H7 (cell line): Measurements from ENCODE around the gene FRMD4A. TPM values are rescaled to one million over a fixed set of nuclear protein-coding genes. Genes with fewer than 3 reads are reported as not detected.
"Not testable (repeated sequence)": the region's sequence is repeated elsewhere in the genome, so short reads cannot be mapped to it uniquely, and the experiment has no call there.

Experiments used
- DNase-seq: peaks from one replicate; pipeline ENCODE4 v3.0.0; 2012
- H3K27me3 ChIP-seq: 2 replicates; pipeline ENCODE4 v1.6.0; 2011; ENCODE audit warnings: mild to moderate bottlenecking, low read length; ENCODE audit not compliant: control insufficient read depth, insufficient read depth
- H3K36me3 ChIP-seq: replicated peaks from 2 replicates; pipeline ENCODE4 v1.5.1; 2011; ENCODE audit warnings: low read length; ENCODE audit not compliant: control insufficient read depth, insufficient read depth
- H3K4me3 ChIP-seq: 2 replicates; pipeline ENCODE4 v1.5.1; 2011; ENCODE audit warnings: low read depth, mild to moderate bottlenecking, control low read depth, low read length, moderate library complexity; ENCODE audit not compliant: insufficient read depth
- total RNA-seq: library from RNA; depleted of rRNA; stranded (reverse); fragments of >200 nt; shearing (Covaris generic); gene quantifications from 2 replicates; pipeline ENCODE4 v1.2.3, GENCODE V29; 2014

FRMD4A gene
- total RNA-seq, 1 experiment from 2014 or later: 10.8 TPM

DNA sequence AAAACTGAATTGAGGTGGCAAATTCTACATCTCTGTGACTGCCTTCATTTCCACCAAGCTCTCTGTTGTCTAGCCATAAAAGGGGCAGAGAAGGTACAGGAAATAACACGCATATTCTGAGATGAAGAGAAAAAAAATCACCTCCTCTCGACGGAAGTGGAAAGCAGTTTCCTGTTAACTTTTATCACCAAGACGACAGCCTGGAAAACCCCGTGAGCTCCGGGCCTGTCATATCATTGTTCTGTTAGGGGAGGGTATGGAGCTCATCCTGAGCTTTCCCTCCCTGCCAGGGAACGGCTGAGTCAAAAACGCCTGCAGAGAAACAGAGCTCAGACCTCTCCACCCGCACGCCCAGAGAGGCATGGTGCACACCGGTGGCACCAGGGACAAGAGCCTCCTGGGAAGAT is 543.7 kb downstream of the FRMD4A start:
- Histone ChIP-seq H3K4me3 (no peak overlapping the region), H3K27me3 (no peaks in the 10 kb centered on the region), H3K36me3 (peaks cover 4% of the 10 kb centered on the region)
- DNase-seq: no peak

DNA sequence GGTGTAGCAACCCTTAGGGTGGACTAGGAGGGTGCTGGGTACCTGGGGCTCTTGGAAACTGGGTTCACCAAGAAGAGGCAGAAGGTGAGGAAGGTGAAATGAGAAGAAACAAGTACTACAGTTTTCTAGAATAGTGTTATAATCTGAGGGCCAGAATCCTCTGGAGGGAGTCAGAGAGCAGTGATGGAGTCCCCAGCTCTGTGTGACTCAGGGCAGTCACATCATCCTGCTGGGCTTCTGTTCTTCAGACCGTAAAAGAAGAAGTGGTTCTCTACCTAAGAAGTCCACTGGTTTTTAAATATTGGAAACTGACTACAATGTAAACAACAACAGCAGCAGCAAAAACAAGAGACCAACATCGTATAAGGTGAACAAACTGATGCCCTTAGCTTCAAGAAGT is 546.7 kb downstream of the FRMD4A start:
- Histone ChIP-seq H3K27me3 (no peaks in the 10 kb centered on the region), H3K4me3 (no peak overlapping the region), H3K36me3 (no peaks in the 10 kb centered on the region)
- no peak for DNase-seq

DNA sequence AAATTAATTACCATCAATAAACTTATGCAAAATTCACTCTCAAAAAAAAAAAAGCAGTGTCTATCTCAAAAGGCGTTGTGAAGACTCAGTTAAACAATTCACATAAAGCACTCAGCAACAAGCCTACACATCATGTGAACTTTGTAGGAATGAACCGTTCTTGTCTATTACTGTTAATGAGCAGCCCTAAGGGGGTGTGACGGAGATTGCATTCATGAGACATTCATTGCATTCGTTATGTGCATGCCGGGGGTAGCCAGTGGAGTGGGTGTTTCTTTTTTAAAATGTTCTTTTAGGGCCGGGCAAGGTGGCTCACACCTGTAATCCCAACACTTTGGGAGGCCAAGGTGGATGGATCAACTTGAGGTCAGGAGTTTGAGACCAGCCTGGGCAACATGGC is 551.0 kb downstream of the FRMD4A start:
- no peaks in the 10 kb centered on the region for H3K36me3 ChIP-seq
- no peak for DNase-seq
- no peaks in the 10 kb centered on the region for H3K27me3 ChIP-seq
- H3K4me3 ChIP-seq: no peak overlapping the region

DNA sequence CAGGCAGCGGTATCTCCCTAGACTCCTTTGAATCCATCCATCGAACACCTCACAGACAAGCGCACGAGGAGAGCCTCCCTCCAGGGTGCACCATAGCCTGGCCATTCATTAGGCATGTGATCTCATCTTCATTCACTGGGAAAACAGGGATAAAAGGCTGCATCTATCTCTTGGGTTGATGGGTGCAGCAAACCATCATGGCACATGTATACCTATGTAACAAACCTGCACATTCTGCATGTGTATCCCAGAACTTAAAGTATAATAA is 552.1 kb downstream of the FRMD4A start:
- not testable (repeated sequence) for H3K36me3 ChIP-seq, H3K4me3 ChIP-seq, H3K27me3 ChIP-seq, DNase-seq

DNA sequence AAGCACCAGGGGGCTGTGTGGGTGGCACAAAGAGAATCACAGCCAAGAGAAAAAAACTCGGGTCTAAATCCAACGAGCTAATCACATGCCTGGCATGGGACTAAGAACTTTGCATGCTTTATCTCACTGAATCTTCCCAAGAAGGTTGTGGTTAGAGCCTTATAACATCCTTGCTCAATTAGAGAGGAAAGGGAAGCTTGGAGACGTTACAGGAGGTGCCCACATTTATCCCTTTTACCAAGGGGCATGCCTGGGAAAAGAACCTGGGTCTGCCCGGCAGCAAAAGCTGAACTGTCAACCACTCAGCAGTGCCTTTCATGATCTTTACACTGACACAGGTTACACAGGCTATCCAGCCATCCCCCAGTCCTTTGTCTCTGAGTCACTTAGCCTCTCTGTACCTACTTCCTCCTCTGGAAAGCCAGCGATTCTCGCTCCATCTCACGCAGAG is 553.8 kb downstream of the FRMD4A start:
- H3K4me3 ChIP-seq: no peak overlapping the region
- no peak for DNase-seq
- no peaks in the 10 kb centered on the region for H3K27me3 ChIP-seq
- no peaks in the 10 kb centered on the region for H3K36me3 ChIP-seq

DNA sequence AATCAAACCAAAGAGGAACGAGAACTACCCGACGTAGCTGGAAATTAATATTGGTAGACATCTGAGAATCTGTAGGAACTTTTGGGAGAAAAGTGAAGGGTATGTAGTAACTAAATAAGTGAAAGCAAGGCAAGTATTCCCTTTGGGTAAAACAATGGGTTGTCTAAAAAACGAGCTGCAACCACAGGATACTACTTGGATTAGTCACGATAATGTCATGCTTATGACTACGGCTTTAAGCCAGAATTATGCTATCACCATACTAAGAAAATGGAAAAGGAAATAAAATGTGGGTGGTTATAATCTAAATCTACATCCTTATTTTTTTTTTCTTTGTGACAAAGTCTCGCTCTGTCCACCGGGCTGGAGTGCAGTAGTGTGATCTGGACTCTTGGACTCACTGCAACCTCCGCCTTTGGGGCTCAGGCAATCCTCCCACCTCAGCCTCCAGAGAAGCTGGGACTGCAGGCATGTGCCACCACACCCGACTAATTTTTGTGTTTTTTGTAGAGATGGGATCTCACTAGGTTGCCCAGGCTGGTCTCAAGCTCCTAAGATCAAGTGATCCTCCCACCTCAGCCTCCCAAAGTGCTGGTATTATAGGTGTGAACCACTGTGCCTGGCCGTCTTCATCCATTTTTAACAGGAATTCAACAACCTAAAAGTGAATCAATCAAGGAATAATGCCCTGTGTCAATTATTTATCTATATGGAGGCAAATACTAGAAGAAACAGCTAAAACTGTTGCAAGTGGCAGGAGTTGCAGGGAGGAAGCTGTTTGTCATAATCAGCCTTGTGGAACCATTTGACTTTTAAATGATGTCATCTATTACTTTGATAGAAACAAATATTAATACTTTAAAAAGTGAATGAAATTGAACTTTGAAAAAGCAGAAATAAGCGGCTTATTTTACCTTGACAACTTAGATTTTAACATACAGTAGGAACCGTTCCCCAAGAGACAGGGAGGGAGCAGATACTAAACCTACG is 554.6 kb downstream of the FRMD4A start:
- Histone ChIP-seq H3K4me3 (no peak overlapping the region), H3K27me3 (no peaks in the 10 kb centered on the region)
- no peak for DNase-seq

DNA sequence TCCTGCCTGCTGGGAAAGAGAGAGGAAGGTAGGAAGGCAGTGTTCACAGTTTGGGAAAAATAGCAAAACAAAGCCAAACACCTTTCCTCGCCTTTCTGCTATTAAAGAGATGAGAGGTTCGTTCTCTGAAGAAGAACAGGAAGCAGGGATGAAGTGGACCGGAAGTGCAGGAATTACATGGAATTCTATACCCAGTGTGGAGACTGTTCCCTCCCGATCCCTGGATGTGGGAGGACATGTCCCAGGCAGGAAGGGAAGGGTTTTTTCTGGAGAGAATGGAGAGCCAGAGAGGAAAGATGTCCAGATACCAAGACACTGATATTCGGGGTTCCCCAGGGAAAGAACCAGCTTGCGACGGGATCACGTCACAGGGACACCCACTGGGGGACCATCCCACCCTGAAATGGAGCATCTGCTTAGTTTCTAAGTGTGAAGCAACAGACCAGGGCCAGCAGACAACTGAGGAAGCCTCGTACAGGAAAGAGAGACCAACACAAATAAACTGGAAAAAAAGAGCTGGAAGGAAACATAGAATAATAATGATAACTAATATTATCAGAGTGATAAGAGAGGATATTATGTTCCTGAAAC is 556.3 kb downstream of the FRMD4A start:
- H3K36me3 ChIP-seq: no peaks in the 10 kb centered on the region
- DNase-seq: no peak
- H3K4me3 ChIP-seq: no peak overlapping the region
- no peaks in the 10 kb centered on the region for H3K27me3 ChIP-seq

More for the DNA sequence above, 554.6 kb downstream of the FRMD4A start:
- no peaks in the 10 kb centered on the region for H3K36me3 ChIP-seq

DNA sequence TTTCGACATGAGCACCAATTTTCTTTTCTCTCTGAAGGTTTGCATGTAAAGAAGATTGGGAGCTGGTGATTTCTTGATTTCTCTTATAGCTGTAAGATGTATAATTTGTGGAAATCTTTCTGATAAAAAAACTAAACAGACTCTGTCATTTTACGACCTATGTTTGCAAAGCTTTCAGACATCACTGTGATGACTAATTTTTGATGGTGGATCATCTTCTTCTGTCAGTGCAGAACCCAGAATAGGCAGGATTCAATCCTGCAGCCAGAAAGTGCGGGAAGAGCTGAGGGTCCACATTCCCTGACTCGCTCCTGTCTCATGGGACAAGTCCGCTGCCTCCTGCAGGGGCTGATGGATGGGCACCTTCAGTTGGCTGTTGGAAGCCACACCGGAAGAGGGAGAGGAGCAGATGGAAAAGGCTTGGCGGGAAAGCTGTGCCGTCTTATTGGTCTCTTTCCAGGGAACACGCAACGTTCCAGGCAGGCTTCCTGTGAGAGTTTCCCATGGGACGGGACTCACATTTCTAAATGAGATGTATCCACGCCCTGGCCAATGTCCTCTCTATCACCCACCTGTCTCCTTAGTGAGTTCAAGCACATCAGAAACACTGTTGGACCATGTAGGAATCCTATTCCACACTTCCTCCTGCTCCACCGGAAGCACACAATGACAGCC is 557.1 kb downstream of the FRMD4A start:
- H3K36me3 ChIP-seq: no peaks in the 10 kb centered on the region
- no peak overlapping the region for H3K4me3 ChIP-seq
- DNase-seq: no peak
- no peaks in the 10 kb centered on the region for H3K27me3 ChIP-seq

DNA sequence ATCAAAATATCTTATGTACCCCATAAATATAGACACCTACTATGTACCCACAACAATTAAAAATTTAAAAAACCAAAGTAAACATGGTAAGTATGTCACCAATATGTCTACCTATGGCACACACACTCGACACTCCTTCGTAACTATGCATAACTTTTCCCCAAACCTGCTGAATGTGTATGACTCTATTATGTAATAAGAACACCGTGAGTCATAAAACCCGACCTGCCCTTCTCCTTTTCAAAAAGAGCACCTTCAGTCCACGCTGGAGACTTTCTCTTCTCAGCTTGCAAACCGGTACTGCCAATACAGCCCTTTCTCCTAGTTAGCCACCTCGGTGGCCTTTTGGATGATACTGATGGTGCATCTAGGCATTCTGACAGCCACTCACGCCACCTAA is 557.7 kb downstream of the FRMD4A start:
- Histone ChIP-seq H3K27me3 (no peaks in the 10 kb centered on the region), H3K36me3 (no peaks in the 10 kb centered on the region), H3K4me3 (no peak overlapping the region)
- no peak for DNase-seq

DNA sequence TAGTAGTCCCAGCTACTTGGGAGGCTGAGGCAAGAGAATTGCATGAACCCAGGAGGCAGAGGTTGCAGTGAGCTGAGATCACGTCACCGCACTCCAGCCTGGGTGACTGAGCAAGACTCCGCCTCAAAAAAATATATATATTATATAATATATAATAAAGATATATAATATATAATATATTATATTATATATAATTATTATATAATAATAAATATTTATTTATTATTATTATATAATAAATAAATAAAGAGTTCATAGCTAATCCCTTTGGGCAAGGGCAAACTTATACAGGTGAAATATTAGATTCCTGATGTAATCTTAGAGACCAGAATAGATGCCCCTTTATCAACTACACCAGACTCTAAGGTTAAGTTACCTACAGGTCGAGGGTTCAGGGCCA is 558.7 kb downstream of the FRMD4A start:
- no peak for DNase-seq

DNA sequence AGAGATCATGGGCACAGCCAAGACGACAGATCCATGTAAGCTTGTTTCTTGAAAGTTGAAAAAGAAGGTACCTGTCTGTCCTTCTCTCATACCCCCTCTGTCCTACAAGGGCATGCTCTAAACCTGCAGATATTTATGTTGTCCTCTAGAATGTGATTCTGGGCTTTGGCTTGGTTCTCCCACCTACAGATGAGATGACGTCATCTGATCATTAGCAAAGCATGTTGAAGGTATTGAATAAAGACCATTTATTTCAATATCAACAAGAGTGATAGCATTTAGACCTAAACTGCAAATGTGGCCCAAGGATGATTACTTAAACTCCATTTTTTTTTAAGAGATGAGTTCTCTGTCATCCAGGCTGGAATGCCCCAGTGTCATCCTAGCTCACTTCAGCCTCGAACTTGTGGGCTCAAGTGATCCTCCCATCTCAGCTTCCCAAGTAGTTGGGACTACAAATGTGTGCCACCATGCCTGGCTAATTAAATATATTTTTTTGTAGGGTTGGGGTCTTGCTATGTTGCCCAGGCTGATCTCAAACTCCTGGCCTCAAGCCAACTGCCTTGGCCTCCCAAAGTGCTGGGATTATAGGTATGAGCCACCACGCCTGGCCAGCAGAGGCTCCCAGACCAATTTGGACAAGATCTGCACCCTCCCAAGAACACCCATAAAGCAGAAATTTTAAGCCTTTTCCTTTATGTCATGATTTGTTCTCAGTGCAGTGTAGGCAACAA is 559.8 kb downstream of the FRMD4A start:
- Histone ChIP-seq H3K36me3 (no peaks in the 10 kb centered on the region), H3K27me3 (no peaks in the 10 kb centered on the region), H3K4me3 (no peak overlapping the region)
- no peak for DNase-seq

More for the DNA sequence above, 558.7 kb downstream of the FRMD4A start:
- H3K27me3 ChIP-seq: no peaks in the 10 kb centered on the region
- H3K36me3 ChIP-seq: no peaks in the 10 kb centered on the region
- no peak overlapping the region for H3K4me3 ChIP-seq

DNA sequence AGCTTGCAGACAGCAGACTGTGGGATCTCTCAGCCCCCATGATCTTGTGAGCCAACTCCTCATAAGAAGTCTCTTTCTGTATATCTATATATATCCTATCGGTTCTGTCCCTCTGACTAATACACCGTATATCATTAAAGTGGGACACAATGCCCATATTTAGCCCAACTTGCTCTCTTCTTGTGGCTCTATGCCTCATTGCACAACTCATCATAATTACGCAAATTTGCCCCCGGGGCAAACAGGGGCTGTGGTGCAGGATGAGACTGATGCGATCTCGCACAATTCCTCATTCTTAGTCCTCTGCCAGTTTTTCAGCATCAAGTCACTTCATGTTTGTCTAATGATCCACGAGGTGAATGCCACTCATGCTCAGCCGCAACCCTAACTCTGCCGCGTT is 560.8 kb downstream of the FRMD4A start:
- H3K4me3 ChIP-seq: no peak overlapping the region
- H3K27me3 ChIP-seq: no peaks in the 10 kb centered on the region
- H3K36me3 ChIP-seq: no peaks in the 10 kb centered on the region
- no peak for DNase-seq

DNA sequence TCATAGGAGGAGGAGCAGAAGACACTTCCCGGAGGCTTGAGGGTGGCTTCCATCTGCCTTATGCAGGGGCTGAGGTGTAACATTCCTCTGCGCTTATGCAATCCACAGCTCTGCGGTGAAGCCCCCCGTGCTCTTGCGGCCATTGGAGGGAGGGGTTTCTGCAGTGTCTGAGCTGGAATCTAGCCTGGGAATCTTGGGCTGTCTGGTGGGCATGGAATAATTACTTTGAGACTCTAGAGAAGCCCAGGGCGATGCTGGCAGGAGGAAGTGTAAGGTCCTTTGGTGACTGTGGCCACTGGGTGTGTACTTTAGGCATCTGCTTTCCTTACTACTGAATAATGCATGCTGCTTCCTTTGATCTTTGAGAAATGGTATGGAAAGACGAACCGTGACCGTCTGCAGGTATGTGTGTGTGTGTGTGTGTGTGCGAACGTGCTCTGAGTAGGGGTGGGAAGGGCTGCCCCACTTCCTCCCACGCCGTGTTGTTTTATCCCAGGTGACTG is 563.0 kb downstream of the FRMD4A start:
- H3K4me3 ChIP-seq: no peak overlapping the region
- no peak for DNase-seq
- no peaks in the 10 kb centered on the region for H3K27me3 ChIP-seq
- H3K36me3 ChIP-seq: no peaks in the 10 kb centered on the region

DNA sequence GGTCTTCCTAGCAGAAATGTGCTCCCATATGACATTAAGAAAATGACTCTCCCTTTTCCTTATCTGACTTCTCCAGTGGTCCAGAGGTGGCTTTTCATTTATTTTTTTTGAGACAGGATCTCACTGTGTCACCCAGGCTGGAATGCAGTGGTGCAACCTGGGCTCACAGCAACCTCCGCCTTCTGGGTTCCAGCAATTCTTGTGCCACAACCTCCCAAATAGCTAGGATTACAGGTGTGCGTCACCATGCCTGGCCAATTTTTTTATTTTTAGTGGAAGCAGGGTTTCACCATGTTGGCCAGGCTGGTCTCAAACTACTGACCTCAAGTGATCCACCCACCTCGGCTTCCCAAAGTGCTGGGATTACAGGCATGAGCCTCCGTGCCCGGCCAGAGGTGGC is 563.6 kb downstream of the FRMD4A start:
- not testable (repeated sequence) for H3K36me3 ChIP-seq, H3K27me3 ChIP-seq, DNase-seq, H3K4me3 ChIP-seq
